GM19025 (cell line): ENCODE measurements around the gene GPR151.
"Not testable (repeated sequence)": the region's sequence is repeated elsewhere in the genome, so short reads cannot be mapped to it uniquely, and the experiment has no call there.

Source experiments
- ATAC-seq: cut with Tn5 transposase; IDR thresholded peaks from one replicate; pipeline ENCODE4 v1.9.1; 2021; ENCODE audit warnings: mild to moderate bottlenecking, low read depth, moderate library complexity; ENCODE audit not compliant: unreplicated experiment

GPR151 gene

DNA sequence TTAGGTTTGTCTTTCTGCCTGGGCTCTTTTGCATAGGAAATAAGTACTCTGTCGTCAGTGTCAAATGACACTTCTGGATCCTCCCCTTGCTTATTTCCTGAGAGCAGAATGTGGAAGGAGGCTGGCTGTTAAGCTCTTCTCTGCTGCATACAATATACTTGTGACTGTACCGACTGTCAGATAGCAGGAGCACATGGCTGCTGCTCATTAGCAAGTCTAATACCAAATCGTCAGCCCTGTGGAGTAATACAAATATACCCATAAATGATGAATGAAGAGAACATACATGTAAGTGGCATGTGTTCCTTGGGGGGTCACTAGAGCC lies at the start of gene GPR151:
GPR151 (minus strand) TSS at position 40 of the 325 bp plus-strand sequence. CDS start 77 bp downstream, outside the sequence.
- ATAC-seq, result no peak

DNA sequence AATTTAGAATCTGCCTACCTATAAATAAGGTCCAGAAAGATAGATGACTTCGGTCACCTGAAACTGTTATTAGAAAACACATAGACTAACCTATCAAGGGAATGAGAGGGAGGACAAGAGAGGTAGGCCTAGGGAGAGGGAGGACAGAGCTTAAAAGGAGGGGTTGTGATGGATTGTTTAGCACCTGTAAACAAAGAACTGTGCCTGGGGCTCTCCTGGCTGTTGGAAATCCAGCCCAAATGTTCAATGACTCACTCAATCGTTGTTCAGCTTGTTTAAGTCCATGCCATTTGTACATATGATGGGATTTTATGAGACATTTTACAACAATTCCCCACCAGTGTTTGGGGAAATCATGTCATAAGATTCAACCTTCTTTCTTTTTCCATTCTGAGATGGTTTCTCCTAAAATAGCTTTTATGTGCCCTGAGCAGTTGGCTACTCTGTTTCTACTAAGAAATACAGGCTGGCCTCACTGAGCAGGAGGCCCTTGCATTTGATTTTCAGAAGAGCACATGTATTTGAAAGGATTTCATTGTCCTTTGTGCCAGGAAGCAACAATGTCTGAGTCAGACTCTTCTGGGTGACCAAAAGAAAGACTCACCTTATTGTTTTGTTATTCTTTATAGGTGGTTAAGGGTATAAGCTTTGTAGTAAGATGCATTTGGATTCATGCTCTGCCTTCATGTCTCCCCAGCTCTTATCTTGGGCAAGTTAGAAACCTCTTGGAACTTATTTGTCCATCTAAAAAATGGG lies 48.2 kb upstream of the GPR151 start:
- no peak for ATAC-seq

DNA sequence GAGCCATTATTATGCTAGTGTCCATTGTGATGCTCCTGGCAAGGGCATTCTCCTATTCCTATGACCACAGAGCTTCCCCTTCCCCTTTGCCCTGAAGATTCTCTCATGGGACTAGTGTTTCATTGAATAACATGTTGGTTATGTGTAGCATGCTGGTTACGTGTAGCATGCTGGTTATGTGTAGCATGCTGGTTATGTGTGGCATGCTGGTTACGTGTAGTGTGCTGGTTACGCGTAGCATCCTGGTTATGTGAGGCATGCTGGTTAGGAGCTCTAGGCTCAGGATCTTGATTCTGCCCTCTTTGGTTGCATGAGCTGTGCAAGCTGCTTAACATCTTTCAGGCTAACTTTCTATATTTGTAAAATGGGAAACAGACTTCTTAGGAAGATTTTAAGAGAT lies 46.5 kb upstream of the GPR151 start:
- ATAC-seq, result no peak

DNA sequence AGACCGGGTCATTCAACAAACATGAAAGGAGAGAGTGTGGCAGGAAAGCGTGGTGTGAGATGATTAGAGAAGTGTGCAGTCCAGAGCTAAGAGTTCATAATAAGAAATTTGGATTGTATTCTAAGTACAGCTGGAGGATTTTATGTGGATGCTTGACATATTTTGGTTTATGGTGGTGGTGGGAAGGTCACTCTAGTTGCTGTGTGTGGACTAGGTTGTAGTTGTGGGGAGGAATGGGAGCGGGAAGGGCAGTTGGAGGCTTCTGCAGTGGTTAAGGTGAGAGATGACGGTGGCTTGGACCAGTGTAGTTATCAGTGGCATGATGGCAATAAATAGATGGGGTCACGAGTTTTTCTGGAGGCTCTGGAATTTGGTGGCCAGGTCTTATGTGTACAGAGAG lies 45.7 kb upstream of the GPR151 start:
- no peak for ATAC-seq

DNA sequence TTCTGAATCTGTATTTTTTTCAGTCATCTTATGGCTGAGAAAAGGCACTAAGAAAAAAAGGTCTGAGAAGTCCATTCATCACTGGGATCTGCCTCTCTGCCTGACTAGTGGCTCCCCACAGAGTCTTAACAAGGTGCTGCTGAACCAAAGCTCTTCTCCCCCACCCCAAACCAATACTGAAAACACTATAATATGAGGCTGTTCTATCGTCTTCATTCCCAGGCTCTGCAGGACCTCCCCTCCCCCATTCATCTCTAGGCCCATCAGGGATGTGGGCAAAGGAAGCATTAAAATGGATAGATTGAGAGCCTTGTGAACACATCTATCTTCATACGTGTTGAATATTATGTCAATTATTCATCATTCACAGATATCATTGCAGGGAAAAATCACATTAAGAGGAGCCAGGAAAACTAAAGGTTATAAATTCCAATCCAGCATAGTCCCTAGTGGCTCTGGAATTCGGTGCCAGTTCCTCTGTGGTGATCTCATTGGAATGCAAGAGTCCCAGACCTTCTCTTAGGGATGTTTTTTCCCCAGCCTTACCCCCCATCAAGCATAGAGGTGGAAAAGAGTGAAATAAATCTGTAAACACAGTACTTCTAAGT lies 44.3 kb upstream of the GPR151 start:
- no peak for ATAC-seq

DNA sequence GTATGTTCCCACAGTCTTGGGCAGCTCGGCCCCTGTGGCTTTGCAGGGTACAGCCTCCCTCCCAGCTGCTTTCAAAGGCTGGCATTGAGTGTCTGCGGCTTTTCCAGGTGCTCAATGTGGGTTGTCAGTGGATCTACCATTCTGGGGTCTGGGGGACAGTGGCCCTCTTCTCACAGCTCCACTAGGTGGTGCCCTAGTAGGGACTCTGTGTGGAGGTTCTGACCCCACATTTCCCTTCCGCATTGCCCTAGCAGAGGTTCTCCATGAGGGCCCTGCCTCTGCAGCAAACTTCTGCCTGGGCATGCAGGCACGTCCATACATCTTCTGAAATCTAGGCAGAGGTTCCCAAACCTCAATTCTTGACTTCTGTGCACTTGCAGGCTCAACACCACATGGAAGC lies 40.9 kb upstream of the GPR151 start:
- ATAC-seq, result not testable (repeated sequence)

DNA sequence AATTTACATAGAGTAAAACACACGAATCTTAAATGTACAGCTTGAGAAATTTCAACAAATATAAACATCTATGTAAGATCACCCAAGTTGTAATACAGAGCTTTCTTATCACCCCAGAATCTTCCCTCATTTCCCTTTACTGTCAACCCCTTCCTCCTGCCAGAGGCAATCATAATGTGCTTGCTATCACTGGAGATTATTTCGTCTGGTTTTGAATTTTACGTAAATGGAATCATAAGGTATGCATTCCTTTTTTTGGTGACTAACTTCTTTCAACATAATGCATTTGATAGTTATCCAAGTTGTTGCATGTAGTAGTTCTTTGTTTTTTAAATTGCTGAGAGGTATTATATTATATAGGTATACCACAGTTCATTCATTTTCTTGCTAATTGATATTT lies 37.5 kb upstream of the GPR151 start:
- no peak for ATAC-seq

DNA sequence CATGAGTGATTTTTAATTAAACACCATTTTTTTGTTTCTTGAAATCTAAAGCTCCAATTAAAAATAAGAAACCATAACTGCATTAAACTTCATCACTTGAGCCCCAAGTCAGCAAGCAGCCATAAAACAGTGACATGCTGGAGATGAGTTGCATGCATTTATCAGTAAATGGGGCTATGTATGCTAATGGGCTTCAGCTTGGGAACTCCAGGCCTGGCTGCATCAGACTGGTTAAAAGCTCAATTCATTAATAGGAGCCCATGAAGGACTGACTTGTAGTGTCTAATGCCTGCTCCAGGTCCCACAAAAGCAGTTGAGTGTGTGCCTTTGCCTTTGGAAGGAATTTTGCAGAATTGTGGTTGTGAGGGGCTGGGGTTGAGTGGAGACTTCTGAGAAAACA lies 33.6 kb upstream of the GPR151 start:
- no peak for ATAC-seq

DNA sequence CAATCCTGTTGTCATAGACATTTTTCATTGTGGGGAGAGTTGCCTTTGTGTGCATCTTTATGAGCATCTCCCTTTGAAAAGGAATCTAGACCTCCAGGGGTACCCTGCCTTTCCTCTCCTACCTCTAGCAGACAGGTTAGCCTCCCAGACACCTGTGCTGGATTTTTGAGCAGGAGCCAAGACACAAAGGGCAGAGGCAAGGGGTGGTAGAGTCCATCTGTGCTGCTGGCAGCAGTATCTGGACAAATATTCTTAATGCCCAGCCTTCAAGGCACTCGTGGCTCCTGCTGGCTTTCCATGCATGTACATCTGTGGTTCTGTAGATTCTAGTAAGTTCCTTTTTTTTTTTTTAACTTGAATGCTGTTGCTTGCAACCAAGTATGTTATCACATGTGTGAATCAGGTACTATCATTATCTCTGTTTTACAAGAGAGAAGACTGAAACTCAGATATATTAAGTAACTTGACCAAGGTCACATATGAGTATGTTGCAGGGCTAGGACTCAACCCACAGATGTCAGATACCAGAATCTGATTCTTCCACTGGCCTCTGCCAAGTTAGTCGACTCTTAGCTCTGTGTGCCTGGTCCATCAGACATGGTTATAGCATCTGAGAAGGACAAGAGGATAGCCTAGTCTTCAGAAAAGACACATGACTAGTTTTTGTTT lies 32.9 kb upstream of the GPR151 start:
- ATAC-seq, result no peak

DNA sequence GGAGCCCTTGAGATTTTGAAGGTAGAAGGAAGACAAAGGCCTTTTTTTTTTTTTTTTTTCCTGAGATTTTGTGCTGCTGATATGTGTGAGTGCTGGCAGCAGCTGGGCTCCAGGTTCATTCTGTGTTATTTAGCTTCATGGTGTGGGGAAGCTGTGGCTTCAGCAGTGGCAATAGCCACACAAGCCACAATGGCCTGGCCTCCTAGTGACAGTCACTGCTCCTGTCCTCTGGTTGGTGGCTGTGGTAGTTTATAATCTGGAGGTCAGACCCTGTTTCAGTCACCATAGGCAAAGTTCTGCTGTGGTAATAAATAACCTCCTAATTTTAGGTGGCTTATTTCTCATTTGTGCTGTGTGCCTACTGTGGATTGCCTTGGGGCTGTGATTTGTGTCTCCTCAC lies 28.2 kb upstream of the GPR151 start:
- ATAC-seq, result no peak

DNA sequence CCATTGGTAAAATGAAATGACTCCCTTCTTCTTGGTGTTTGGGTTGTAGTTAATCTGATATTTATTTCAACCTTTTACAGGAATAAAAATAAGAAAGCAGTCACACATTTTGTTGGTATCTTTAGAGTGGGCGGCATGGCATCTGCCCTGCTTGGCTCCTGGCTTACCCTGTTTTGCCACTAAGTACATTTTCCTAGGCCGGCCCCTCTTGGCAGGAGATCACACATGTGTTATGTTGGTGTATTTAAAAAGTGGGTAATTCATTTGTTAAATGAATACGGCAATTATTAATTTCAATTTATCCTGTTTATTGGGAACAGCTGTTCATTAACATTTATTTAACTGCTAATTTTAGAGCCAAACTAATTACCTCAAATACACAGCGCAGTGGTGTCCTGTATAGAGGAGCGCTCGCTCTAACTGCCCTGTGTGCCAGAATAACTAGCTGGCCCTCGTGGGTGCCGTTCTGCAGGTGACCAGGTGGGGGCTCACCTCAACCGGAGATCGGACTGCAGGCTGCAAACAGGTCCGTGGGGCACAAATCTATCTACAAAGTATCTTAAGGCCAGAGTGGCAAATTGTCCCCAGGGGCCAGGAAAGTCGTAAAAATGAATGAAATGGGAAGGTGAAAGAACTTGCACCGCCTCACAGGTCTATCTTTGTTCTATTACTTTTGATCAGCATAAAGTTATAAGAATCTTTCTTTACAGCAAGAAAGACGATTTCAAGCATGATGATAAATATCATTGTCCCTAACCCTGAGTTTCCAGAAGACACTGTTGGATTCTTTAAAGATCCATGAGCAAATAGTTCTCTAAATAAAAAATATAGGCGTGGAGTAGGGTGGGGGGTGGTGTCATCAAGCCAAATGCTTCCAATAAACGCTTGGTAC lies 26.2 kb upstream of the GPR151 start:
- ATAC-seq, result peak; percentile 96

DNA sequence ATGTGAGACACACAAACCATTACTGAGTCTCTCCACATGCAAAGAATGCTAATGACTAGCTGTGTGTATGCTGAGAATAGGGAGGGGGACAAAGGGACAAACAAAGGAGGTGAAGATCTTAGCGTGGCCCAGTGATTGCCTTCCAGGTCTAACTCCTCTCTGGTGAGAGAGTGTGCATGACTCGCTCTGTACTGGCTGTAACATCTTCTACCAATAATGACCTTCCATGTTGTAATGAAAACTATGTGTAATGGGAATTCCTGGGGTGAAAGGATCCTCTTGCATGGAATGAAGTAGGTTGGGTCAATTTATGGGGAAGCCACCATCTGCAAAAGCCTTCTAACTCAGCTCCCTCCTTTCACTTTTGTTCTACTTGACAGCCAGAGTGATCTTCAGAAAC lies 24.4 kb upstream of the GPR151 start:
- no peak for ATAC-seq

DNA sequence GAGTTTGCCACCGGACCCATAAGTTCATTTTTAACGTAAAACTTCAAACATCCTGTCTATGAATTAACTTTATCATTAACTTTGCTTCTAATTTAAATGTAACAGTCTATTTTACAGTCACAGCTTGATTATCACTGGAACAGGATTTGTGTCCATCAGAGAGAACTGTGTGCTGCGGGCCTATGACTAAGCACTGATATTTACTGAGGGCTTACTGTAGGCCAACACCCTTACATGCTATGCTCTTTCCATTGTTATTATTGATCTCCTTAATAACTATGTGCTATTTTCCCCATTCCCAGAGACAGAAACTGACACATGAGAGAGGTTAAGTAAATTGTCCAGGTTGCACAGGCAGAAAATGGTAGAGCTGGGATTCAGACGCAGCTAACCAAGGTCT lies 24.0 kb upstream of the GPR151 start:
- ATAC-seq, result no peak

DNA sequence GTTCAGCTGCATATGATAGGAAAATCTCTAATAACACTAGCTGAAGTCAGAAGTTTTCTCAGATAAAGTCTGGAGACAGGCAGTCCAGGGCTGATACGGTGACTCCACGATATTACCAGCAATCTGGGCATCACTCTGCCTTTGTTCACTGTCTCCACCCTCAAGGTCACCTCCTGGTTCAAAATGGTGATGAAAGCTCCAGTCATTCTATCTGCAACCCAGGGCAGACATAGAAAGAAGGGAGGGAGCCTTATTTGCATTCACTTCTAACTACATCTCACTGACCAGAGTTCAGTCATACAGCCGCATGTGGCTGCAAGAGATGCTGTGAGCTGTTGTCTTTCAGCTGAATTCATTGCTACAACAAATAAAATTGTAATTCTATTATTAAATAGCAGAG lies 22.4 kb upstream of the GPR151 start:
- no peak for ATAC-seq

DNA sequence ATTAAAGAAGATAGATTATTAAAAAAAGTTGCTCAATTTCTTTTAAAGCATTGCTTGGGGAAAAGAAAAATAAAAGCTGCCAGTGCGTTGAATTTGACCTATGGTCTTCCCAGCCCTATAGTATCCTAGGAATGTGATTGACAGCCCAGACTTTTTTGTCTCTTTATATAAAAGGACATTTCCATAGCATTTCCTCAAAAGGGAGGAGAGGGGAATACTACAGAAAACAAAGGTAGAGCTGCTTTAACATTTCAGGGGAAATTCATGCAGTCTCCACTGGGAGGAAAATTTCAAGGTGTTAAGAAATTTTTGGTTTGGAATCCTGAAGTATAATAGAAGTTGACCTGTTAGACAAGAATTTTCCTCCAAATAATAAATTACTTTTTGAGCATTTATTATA lies 17.9 kb upstream of the GPR151 start:
- no peak for ATAC-seq

DNA sequence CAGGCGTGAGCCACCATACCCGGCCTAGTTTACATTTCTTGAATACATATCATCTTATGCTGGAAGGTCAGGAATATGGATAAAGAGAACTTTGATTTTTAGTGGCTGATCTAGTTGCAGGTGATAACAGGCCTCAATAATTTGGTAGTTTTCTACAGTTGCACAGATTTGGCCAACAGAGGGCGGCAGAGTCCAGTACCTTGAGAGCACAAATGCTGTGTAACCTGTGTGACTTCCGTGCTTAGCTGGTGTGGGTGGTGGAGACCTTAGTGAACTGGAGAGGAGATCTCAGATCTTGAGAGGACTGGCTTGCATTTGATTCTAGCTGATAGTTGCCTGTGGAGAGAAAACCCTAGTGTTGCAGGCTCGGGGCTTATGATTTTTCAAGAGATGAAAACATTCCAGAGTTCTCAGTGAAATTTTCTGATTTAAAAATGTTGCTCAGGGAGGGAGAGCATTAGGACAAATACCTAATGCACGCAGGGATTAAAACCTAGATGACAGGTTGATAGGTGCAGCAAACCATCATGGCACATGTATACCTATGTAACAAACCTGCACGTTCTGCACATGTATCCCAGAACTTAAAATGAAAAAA lies 17.4 kb upstream of the GPR151 start:
- ATAC-seq, result peak; percentile 83

DNA sequence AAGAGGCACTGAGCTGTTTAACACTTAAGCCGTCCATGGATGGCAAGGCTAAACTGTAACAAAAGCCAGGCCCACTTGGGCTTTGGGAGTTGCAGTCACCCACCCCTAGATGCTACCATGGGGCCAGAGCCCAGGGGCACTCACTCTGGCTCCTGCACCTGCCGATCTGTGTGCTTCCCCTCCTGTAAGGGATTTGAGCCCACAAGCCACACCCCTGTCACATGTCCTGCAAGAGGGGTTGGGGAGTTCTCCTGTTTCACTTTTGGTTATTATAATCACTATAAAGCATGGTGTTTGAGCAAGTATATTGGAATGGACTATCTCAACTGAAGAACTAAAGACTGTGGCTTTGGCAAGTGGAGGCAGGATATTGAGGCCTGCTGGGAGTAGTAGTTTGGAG lies 14.0 kb upstream of the GPR151 start:
- ATAC-seq, result peak; percentile 58

DNA sequence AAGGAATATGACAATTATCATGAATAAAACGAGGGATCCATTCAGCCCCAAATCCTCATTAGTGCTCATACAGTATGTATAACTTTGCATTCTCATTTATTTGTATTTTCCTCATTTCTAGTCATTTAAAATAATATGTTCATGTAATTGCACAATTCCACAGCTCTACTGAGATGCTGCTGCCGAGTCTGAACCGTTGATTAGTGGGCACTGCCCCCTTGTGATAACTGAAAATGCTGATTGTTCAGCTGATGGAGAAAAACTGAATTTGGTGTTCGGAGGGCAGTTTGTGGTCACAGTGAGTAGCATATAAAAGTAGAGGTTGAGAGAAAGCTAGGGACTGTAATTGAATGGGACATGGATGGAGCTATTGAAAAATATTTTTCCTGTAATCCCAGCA lies 12.2 kb upstream of the GPR151 start:
- ATAC-seq, result no peak

DNA sequence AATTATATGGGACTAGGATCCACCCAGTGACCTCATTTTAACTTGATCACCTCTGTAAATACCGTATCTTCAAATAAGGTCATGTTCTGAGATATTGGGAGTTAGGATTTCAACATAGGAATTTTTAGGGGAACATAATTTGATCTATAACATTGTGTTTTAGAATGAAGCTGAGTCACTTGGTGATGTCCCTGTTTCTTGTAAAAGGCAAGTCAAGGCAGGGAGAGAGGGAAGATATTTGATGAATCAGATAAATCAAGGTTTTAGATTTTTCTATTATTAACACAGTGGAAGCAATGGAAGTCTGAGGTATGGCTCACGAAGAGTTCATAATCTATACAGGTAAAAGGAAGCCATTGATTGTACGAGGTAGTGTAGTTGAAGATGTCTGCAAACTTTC lies 11.8 kb upstream of the GPR151 start:
- no peak for ATAC-seq

DNA sequence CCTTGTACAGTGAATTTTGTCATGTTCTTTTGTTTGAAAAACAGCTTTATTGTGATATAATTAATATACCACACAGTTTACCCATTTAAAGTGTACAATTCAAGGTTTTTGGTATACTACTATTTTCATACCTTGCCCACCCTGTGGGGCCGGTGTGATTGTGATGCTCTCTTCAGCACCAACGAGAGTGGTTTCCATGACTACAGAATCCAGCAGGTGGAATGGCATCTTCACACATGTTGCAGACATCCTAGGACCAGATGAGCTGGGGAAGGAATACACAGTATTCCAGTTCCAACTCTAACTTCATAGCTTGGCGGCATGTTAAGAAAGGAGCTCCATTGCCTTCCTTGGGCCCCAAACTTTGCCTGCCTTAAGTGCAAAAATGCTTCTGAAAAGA lies 7.7 kb upstream of the GPR151 start:
- ATAC-seq, result no peak
